T-helper 1 cell treated with Interleukin-12 subunit alpha and Interleukin-12 subunit beta and Interleukin-4 antibody, amounts not matched to agents 30 μg/mL and 1 μg/mL, for 36 hours (primary cell): ENCODE measurements around the gene HNRNPLL.

Source experiments
- H3K27ac Mint-ChIP-seq: one replicate; pipeline ENCODE4 v1.8.0; 2021; ENCODE audit warnings: mild to moderate bottlenecking, mixed read lengths
- H3K27me3 Mint-ChIP-seq: one replicate; pipeline ENCODE4 v1.8.0; 2021; ENCODE audit warnings: low read depth, mixed read lengths
- H3K36me3 Mint-ChIP-seq: one replicate; pipeline ENCODE4 v1.8.0; 2021; ENCODE audit warnings: low read depth, mixed read lengths
- H3K4me1 Mint-ChIP-seq: one replicate; pipeline ENCODE4 v1.8.0; 2021; ENCODE audit warnings: low read depth, mixed read lengths
- H3K4me3 Mint-ChIP-seq: one replicate; pipeline ENCODE4 v1.8.0; 2021; ENCODE audit warnings: mild to moderate bottlenecking, moderate library complexity, mixed read lengths
- H3K9me3 Mint-ChIP-seq: one replicate; pipeline ENCODE4 v1.8.0; 2021; ENCODE audit warnings: mixed read lengths

HNRNPLL gene

GRCh38 chr2:38605298-38605830, 2.6 kb upstream of the HNRNPLL start:
- Mint-ChIP-seq H3K36me3 (peaks cover 3% of the 10 kb centered on the region), H3K9me3 (no peaks in the 10 kb centered on the region), H3K4me3 (no peak overlapping the region), H3K27me3 (no peaks in the 10 kb centered on the region), H3K4me1 (peaks cover 41% of the 10 kb centered on the region), H3K27ac (no peak overlapping the region)

DNA sequence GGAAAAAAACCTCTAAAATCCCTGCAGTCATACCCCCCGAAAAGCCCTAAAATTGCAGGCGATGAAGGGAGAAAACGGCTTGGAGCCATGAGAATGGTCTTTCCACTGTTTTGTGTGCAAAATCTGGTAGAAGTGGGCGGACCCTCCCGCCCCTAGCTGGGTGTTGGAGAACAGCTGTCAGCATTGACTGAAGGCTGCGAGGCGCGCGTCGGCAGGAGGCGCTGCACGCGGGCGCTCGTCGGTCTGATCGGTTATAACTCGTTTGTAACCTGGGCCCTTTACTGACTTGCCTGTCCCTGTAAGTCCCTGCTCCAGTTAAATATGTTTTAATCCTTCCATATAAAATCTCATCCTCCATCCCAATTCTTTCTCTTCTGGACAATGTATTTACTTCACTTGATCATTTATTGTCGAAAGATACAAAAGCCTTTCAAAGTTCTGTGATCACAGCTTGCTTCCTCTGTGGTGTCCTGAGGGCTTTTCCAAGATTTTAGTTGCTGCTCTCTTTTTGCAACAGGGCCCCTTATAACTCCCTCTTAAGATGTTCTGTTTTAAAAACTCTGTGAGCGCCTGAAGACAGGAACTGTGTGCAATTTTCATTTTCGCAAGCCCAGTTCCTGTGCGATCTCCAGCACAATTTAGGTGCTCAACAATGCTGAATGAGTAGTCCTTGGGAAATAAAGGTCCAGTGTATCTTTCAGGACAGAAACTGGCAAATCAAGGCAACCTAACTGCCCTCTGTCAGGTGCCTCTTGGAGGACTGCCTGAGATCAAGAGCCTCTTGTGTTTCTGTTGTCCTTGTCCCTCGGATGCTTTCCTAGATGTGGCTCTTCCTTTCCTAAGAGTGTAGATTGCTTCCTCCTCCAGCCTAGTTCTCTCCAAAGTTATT, 918 bp upstream of the HNRNPLL start:
- H3K36me3 Mint-ChIP-seq: no peaks in the 10 kb centered on the region
- H3K27me3 Mint-ChIP-seq: no peaks in the 10 kb centered on the region
- H3K27ac Mint-ChIP-seq: peak overlapping the region; percentile 95
- peaks cover 49% of the 10 kb centered on the region for H3K4me1 Mint-ChIP-seq
- H3K4me3 Mint-ChIP-seq: peak overlapping the region; percentile 90
- no peaks in the 10 kb centered on the region for H3K9me3 Mint-ChIP-seq

- no peaks in the 10 kb centered on the region for H3K36me3 Mint-ChIP-seq
- H3K9me3 Mint-ChIP-seq: no peaks in the 10 kb centered on the region
- peak overlapping the region; percentile 87 for H3K4me3 Mint-ChIP-seq
- H3K4me1 Mint-ChIP-seq: peaks cover 53% of the 10 kb centered on the region
- H3K27ac Mint-ChIP-seq: peak overlapping the region; percentile 85
- no peaks in the 10 kb centered on the region for H3K27me3 Mint-ChIP-seq
Observed at GRCh38 chr2:38602136-38602731, 494 bp downstream of the HNRNPLL start.

- Mint-ChIP-seq H3K4me1 (peaks cover 59% of the 10 kb centered on the region), H3K27ac (peak overlapping the region; percentile 85), H3K27me3 (no peaks in the 10 kb centered on the region), H3K4me3 (peak overlapping the region; percentile 87), H3K36me3 (peaks cover 4% of the 10 kb centered on the region), H3K9me3 (no peaks in the 10 kb centered on the region)
Observed at GRCh38 chr2:38601463-38602135, 1.1 kb downstream of the HNRNPLL start.

DNA sequence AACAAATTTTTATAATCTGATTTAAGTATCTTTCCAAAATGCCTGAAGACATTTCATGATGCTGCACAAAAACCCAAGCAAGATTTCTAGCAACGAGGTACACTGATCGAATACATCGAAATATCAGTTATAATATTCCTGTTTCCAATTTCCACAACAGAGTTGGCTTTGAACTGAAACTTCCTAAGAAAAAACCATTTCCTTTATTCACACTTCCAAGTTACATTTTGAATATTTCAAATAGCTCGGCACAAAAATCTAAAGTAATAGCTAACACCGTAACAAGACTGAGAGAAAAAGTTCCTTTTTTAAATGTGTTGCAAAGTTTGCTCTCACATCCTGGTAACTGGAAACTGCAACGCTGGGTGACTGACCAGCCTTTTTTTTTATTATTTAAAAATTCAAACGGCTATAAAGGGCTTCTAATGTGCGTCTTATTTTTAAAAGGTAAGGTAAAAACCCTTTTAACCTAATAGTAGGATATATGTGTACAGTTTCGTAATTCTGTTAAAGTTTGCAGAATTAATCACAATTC, 1.7 kb downstream of the HNRNPLL start:
- H3K27me3 Mint-ChIP-seq: no peaks in the 10 kb centered on the region

DNA sequence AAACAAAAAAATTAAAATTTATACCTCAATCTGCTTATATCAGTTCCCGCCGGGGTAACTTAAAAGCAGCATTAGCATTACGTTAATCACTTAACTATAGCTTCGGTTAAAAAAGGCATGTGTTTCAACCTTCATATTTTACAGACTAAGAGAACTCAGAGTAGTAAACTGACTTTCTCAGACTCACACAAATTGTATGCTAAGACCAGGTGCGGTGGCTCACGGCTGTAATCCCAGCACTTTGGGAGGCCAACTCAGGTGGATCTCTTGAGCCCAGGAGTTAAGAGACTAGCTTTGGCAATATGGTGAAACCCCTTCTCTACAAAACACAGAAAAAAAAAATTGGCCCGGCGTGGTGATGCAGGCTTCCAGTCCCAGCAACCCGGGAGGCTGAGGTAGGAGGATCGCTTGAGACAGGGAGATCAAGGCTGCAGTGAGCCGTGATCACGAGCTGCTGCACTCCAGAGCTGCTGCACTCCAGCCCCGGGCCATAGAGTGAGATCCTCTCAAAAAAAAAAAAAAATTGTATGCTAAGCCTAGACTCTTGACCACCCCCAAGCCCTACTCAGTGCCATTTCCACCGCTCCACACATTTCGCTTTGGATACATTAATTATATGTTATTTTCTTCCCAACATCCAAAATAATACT, 2.4 kb downstream of the HNRNPLL start:
- Mint-ChIP-seq H3K9me3 (no peaks in the 10 kb centered on the region), H3K27me3 (no peaks in the 10 kb centered on the region), H3K27ac (peak overlapping the region; percentile 57), H3K4me1 (peaks cover 64% of the 10 kb centered on the region), H3K36me3 (peaks cover 7% of the 10 kb centered on the region), H3K4me3 (peak overlapping the region; percentile 87)

More for the DNA sequence above, 1.7 kb downstream of the HNRNPLL start:
- H3K9me3 Mint-ChIP-seq: no peaks in the 10 kb centered on the region
- peak overlapping the region; percentile 87 for H3K4me3 Mint-ChIP-seq
- H3K27ac Mint-ChIP-seq: peak overlapping the region; percentile 85
- peaks cover 66% of the 10 kb centered on the region for H3K4me1 Mint-ChIP-seq
- H3K36me3 Mint-ChIP-seq: peaks cover 6% of the 10 kb centered on the region

DNA sequence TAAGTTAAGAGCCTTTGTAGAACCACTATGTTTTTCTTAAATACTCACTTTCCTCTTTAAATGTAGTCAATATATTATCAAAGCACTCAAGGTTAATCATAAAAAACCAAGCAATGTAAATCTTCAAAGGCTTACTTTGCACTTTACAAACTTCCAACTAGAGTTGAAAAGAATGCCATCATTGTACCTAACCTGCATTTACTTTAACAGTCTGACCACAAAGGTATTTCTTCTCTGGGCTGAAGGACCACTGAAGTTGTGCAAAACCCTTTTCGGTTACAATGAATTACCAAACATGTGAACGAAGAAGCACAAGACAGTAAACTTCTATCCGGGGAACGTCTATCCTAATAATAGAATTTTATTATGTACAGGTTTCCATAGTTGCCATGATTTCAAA, 3.0 kb downstream of the HNRNPLL start:
- peaks cover 7% of the 10 kb centered on the region for H3K36me3 Mint-ChIP-seq
- H3K27ac Mint-ChIP-seq: no peak overlapping the region
- no peaks in the 10 kb centered on the region for H3K9me3 Mint-ChIP-seq
- H3K27me3 Mint-ChIP-seq: no peaks in the 10 kb centered on the region
- H3K4me3 Mint-ChIP-seq: peak overlapping the region; percentile 87
- peaks cover 64% of the 10 kb centered on the region for H3K4me1 Mint-ChIP-seq

DNA sequence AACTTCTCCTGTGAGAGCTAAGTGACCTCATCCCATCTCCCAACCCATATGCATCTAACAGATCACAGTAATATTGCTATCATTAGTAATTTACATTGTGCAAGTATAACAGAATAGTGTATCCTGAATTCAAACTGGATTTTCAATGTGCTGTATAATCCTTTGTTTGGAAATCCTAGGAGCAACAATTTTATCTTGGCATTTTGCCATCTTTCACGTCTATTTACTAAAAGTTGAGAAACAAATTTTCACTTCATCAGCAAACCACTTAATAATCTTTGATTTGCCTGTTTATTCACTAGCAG, 3.8 kb downstream of the HNRNPLL start:
- H3K9me3 Mint-ChIP-seq: no peaks in the 10 kb centered on the region
- H3K27me3 Mint-ChIP-seq: no peaks in the 10 kb centered on the region
- H3K36me3 Mint-ChIP-seq: peaks cover 7% of the 10 kb centered on the region
- H3K27ac Mint-ChIP-seq: peak overlapping the region; percentile 46
- peak overlapping the region; percentile 87 for H3K4me3 Mint-ChIP-seq
- peaks cover 60% of the 10 kb centered on the region for H3K4me1 Mint-ChIP-seq

- Mint-ChIP-seq H3K4me3 (peak overlapping the region; percentile 87), H3K9me3 (no peaks in the 10 kb centered on the region), H3K4me1 (peaks cover 56% of the 10 kb centered on the region), H3K27me3 (no peaks in the 10 kb centered on the region), H3K36me3 (peaks cover 7% of the 10 kb centered on the region), H3K27ac (peak overlapping the region; percentile 46)
Observed at GRCh38 chr2:38598200-38598990, 4.3 kb downstream of the HNRNPLL start.

DNA sequence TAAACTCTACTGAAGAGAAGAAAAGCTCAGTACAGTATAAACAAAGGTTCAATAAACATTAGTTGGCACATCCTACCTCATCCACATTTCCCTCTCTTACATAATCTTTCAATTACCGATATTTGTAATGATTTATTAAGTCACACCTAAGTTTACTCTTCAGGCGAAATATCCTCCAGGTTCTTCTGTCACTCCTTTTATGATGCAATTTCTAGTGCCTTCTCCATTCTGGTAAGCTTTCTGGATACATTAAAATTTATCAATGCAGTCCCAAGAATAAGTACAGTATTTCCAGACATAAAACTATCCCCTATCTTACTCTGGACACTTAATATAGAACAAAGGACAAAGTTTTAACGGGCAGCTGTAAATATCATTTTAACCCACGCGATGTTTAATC, 5.6 kb downstream of the HNRNPLL start:
- Mint-ChIP-seq H3K4me3 (no peak overlapping the region), H3K27me3 (no peaks in the 10 kb centered on the region), H3K27ac (no peak overlapping the region), H3K4me1 (peaks cover 62% of the 10 kb centered on the region), H3K9me3 (no peaks in the 10 kb centered on the region), H3K36me3 (peaks cover 7% of the 10 kb centered on the region)

- peaks cover 60% of the 10 kb centered on the region for H3K4me1 Mint-ChIP-seq
- peaks cover 7% of the 10 kb centered on the region for H3K36me3 Mint-ChIP-seq
- no peaks in the 10 kb centered on the region for H3K27me3 Mint-ChIP-seq
- H3K27ac Mint-ChIP-seq: peak overlapping the region; percentile 0
- H3K9me3 Mint-ChIP-seq: no peaks in the 10 kb centered on the region
- peak overlapping the region; percentile 8 for H3K4me3 Mint-ChIP-seq
Observed at GRCh38 chr2:38596229-38596628, 6.5 kb downstream of the HNRNPLL start.

DNA sequence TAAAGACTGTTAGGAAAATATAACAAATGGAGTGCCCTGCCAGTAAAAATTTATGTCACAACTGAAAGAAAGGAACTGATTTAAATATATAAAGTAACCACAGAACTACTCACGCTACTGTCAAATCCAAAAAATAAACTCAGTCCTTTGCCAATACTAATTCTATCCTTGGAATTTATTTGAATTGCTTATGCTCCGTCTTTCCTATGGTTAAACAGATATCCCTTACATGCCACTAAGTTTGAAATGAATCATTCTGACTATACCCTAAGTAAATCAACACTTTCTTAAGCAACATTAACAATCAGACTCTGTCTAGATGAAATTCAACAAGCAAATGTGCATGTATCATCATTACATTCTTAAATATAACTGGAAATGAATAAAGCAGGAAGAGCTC, 9.8 kb downstream of the HNRNPLL start:
- Mint-ChIP-seq H3K27ac (no peak overlapping the region), H3K4me3 (no peak overlapping the region), H3K27me3 (no peaks in the 10 kb centered on the region), H3K36me3 (peaks cover 27% of the 10 kb centered on the region), H3K4me1 (peaks cover 48% of the 10 kb centered on the region), H3K9me3 (no peaks in the 10 kb centered on the region)

- Mint-ChIP-seq H3K4me1 (peaks cover 42% of the 10 kb centered on the region), H3K4me3 (no peak overlapping the region), H3K9me3 (no peaks in the 10 kb centered on the region), H3K27me3 (no peaks in the 10 kb centered on the region), H3K27ac (no peak overlapping the region), H3K36me3 (peaks cover 34% of the 10 kb centered on the region)
Observed at GRCh38 chr2:38591152-38591551, 11.6 kb downstream of the HNRNPLL start.
